Breast epithelium (tissue), 3 donors: ENCODE measurements around the gene CTSH.

Source experiments
- POLR2A ChIP-seq: fragments of 450-650 bp; IDR thresholded peaks from one replicate; pipeline ENCODE4 v1.6.1; 2016; ENCODE audit warnings: antibody characterized with exemption, mild to moderate bottlenecking, moderate library complexity
- TF ChIP-seq, protein P1 (sequence below), 3 donors: fragments of 450-650 bp; IDR thresholded peaks; one replicate each; pipeline ENCODE4 v1.5.1; 2016 to 2017; ENCODE audit warnings: antibody characterized with exemption in 3 of 3, mild to moderate bottlenecking in 3 of 3, moderate library complexity in 3 of 3

DNA sequence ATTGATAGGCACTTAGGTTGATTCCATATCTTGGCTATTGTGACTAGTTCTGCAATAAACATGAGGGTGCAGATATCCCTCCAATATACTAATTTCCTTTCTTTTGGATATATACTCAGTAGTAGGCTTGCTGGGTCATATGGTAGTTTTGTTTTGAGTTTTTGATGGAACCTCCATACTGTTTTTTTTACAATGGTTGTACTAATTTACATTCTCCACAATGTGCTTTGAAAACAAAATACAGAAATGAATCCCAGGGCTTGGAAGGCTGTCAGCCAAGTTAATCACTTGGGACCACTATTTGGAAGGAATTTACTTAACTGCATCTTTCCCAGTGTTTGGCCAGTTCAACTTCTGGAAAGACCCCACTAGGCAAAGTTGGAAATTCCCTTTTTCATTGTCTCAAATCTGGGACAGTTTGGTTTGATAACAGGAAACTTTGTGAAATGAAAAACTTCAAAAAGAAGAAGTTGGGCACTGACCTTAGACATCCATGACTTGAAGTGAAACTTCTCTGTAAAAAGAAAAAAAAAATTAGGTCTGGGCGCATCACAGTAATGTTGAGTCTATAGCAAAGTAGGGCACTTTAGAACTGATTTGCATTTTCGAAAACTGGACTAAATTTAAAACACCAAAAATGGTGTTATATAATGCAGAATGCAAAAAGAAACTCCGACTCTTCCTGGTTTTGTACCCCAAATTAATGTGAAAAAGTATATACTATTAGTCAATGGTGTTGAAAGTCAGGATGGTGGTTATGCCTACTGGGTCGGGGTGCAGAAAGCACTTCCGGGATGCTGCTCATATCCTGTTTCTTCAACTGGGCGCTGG lies 6.0 kb downstream of the CTSH start:
- TF ChIP-seq, protein P1, sequence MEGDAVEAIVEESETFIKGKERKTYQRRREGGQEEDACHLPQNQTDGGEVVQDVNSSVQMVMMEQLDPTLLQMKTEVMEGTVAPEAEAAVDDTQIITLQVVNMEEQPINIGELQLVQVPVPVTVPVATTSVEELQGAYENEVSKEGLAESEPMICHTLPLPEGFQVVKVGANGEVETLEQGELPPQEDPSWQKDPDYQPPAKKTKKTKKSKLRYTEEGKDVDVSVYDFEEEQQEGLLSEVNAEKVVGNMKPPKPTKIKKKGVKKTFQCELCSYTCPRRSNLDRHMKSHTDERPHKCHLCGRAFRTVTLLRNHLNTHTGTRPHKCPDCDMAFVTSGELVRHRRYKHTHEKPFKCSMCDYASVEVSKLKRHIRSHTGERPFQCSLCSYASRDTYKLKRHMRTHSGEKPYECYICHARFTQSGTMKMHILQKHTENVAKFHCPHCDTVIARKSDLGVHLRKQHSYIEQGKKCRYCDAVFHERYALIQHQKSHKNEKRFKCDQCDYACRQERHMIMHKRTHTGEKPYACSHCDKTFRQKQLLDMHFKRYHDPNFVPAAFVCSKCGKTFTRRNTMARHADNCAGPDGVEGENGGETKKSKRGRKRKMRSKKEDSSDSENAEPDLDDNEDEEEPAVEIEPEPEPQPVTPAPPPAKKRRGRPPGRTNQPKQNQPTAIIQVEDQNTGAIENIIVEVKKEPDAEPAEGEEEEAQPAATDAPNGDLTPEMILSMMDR (IDR thresholded peaks at IDR 0.05): no peak
- TF ChIP-seq POLR2A: no peak
